Hepatocyte (in vitro differentiated cells): ENCODE results near the gene CRY2.

ENCODE experiments used
- EZH2phosphoT487 ChIP-seq: fragments of 200-600 bp; sonication (generic); IDR thresholded peaks from one replicate; pipeline ENCODE4 v1.6.1; 2018; ENCODE audit warnings: antibody characterized with exemption, mild to moderate bottlenecking, low read depth, moderate library complexity; ENCODE audit not compliant: unreplicated experiment, severe bottlenecking
- TF ChIP-seq, protein P1 (sequence below): fragments of 200-600 bp; sonication (generic); IDR thresholded peaks from 2 replicates; pipeline ENCODE4 v1.5.1; 2016; ENCODE audit warnings: antibody characterized with exemption, mild to moderate bottlenecking; ENCODE audit not compliant: poor library complexity

DNA sequence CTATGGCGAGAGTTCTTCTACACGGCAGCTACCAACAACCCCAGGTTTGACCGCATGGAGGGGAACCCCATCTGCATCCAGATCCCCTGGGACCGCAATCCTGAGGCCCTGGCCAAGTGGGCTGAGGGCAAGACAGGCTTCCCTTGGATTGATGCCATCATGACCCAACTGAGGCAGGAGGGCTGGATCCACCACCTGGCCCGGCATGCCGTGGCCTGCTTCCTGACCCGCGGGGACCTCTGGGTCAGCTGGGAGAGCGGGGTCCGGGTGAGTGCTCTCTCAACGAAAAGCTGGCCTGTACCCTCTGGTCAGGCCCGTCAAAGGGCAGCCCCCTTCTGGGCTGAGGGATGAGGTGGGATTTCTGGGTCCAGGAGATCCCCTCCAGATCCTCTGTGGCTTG is 22.3 kb downstream of the CRY2 start:
- TF ChIP-seq, protein P1, sequence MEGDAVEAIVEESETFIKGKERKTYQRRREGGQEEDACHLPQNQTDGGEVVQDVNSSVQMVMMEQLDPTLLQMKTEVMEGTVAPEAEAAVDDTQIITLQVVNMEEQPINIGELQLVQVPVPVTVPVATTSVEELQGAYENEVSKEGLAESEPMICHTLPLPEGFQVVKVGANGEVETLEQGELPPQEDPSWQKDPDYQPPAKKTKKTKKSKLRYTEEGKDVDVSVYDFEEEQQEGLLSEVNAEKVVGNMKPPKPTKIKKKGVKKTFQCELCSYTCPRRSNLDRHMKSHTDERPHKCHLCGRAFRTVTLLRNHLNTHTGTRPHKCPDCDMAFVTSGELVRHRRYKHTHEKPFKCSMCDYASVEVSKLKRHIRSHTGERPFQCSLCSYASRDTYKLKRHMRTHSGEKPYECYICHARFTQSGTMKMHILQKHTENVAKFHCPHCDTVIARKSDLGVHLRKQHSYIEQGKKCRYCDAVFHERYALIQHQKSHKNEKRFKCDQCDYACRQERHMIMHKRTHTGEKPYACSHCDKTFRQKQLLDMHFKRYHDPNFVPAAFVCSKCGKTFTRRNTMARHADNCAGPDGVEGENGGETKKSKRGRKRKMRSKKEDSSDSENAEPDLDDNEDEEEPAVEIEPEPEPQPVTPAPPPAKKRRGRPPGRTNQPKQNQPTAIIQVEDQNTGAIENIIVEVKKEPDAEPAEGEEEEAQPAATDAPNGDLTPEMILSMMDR = no peak
- TF ChIP-seq EZH2phosphoT487 = no peak
